K562 (cell line): ENCODE results near the gene PDE1C. TPM values are rescaled to one million over a fixed set of nuclear protein-coding genes. Genes with fewer than 3 reads are reported as not detected.

Source experiments
- ATAC-seq: fragments of 200-7000 bp; cut with Tn5 transposase; 3 replicates; pipeline ENCODE4 v1.9.1; 2020; ENCODE audit warnings: moderate library complexity
- BruUV-seq: library from RNA; stranded (reverse); fragments of 400-500 nt; replicated peaks from 2 replicates; lab custom pipeline; 2021; lab: Mats Ljungman, UMichigan
- CTCF ChIA-PET: fragments of 300-600 bp; formaldehyde crosslinking; extraction: SDS; loops from one replicate; lab custom pipeline; 2021; ENCODE audit warnings: low intra/inter-chr PET ratio; lab: Yijun Ruan, JAX
- POLR2A ChIA-PET: fragments of 300-600, 350-650 bp; sonication (Branson Sonifier 250); formaldehyde crosslinking; extraction: SDS; loops from one replicate; lab custom pipeline; 2021; ENCODE audit warnings: antibody characterized with exemption, inconsistent platforms; lab: Yijun Ruan, JAX
- DNase-seq, 4 experiments: peaks; one replicate each; pipeline versions ENCODE4 v3.0.0 to v3.0.0-alpha.2; 2011 to 2018; ENCODE audit warnings: low spot score in 3 of 4, mixed read lengths in 3 of 4; ENCODE audit errors: extremely low read depth in 1 of 4
- FAIRE-seq: peaks from 2 replicates; lab custom pipeline; 2011; peaks lifted over from hg19 to GRCh38; lab: Jason Lieb, UNC
- H2AFZ ChIP-seq: 2 replicates; pipeline ENCODE4 v1.6.0; 2011; ENCODE audit warnings: low read depth, low read length, control low read depth, inconsistent platforms
- H3K27ac ChIP-seq: fragments of 200-600 bp; 3 replicates; pipeline ENCODE4 v1.8.0; 2011; ENCODE audit warnings: low read depth, mild to moderate bottlenecking, control low read depth, inconsistent platforms, low read length, moderate library complexity, mixed read lengths; ENCODE audit errors: extremely low read depth
- H3K27me3 ChIP-seq, 2 experiments: fragments of 300-600 bp in 1 of 2; 2 replicates in 1 of 2; 3 replicates in 1 of 2; pipeline versions ENCODE4 v1.6.0 to v1.8.0; 2011; ENCODE audit warnings: inconsistent platforms in 2 of 2, low read length in 2 of 2, mild to moderate bottlenecking in 1 of 2, mixed read lengths in 1 of 2, moderate library complexity in 1 of 2; ENCODE audit not compliant: control insufficient read depth in 2 of 2, insufficient read depth in 2 of 2
- H3K36me3 ChIP-seq: fragments of 300-600 bp; 3 replicates; pipeline ENCODE4 v1.8.0; 2011; ENCODE audit warnings: mild to moderate bottlenecking, low read length, inconsistent platforms; ENCODE audit not compliant: control insufficient read depth, insufficient read depth
- H3K4me1 ChIP-seq, 2 experiments: fragments of 200-600 bp in 1 of 2; replicated peaks in 1 of 2; 2 replicates in 1 of 2; 3 replicates in 1 of 2; pipeline versions ENCODE4 v1.5.1 to v1.8.0; 2011; ENCODE audit warnings: inconsistent platforms in 2 of 2, low read length in 2 of 2, mild to moderate bottlenecking in 1 of 2, mixed read lengths in 1 of 2, moderate library complexity in 1 of 2; ENCODE audit not compliant: control insufficient read depth in 2 of 2, insufficient read depth in 2 of 2
- H3K4me2 ChIP-seq: 2 replicates; pipeline ENCODE4 v1.6.1; 2011; ENCODE audit warnings: low read length, control low read depth, inconsistent platforms, mixed read lengths; ENCODE audit not compliant: insufficient read depth
- H3K4me3 ChIP-seq: fragments of 200-600 bp; sonication (generic), shearing (Covaris generic); 2 replicates; pipeline ENCODE4 v1.5.1; 2016; ENCODE audit warnings: control low read depth, inconsistent platforms
- H3K79me2 ChIP-seq: fragments of 200-600 bp; 3 replicates; pipeline ENCODE4 v1.8.0; 2011; ENCODE audit warnings: low read length, inconsistent platforms; ENCODE audit not compliant: control insufficient read depth, insufficient read depth
- H3K9ac ChIP-seq, 2 experiments: 2 replicates each; pipeline versions ENCODE4 v1.6.0 to v1.6.1; 2011; ENCODE audit warnings: low read depth in 2 of 2, low read length in 2 of 2, control low read depth in 1 of 2, inconsistent platforms in 1 of 2, mild to moderate bottlenecking in 1 of 2, mixed read lengths in 1 of 2; ENCODE audit not compliant: insufficient read depth in 1 of 2
- H3K9me1 ChIP-seq: one replicate; pipeline ENCODE4 v1.6.0; 2011; ENCODE audit warnings: inconsistent platforms, mild to moderate bottlenecking, low read length, moderate library complexity; ENCODE audit not compliant: control insufficient read depth, insufficient read depth
- H3K9me3 ChIP-seq: replicated peaks from 2 replicates; pipeline ENCODE4 v1.5.1; 2011; ENCODE audit warnings: low read depth, low read length, inconsistent platforms; ENCODE audit not compliant: control insufficient read depth, insufficient read depth
- H4K20me1 ChIP-seq: replicated peaks from 2 replicates; pipeline ENCODE4 v1.6.1; 2011; ENCODE audit warnings: low read length, inconsistent platforms, mixed read lengths; ENCODE audit not compliant: control insufficient read depth, insufficient read depth
- BRF2 ChIP-seq: IDR thresholded peaks from 3 replicates; pipeline ENCODE4 v1.6.1; 2011; ENCODE audit warnings: borderline replicate concordance, mild to moderate bottlenecking; ENCODE audit not compliant: insufficient read length, insufficient read depth
- CLOCK ChIP-seq: fragments of 250-450 bp; sonication (Bioruptor Pico); IDR thresholded peaks from 2 replicates; pipeline ENCODE4 v1.4.0; 2020; ENCODE audit warnings: mild to moderate bottlenecking, moderate library complexity, borderline replicate concordance
- CREB1 ChIP-seq, 2 experiments: sonication (generic) in 1 of 2; formaldehyde crosslinking in 1 of 2; IDR thresholded peaks; 2 replicates each; pipeline versions ENCODE4 v1.6.1 to v1.8.0; 2012 to 2022; ENCODE audit warnings: inconsistent platforms in 1 of 2, mild to moderate bottlenecking in 1 of 2, missing genetic modification reagents in 1 of 2, moderate library complexity in 1 of 2
- GMEB1 ChIP-seq: fragments of 250-450 bp; sonication (Bioruptor Pico); IDR thresholded peaks from 2 replicates; pipeline ENCODE4 v1.4.0; 2020; ENCODE audit warnings: mild to moderate bottlenecking
- KLF16 ChIP-seq: IDR thresholded peaks from 2 replicates; pipeline ENCODE4 v1.6.1; 2016; ENCODE audit warnings: antibody characterized with exemption
- MTA1 ChIP-seq: fragments of 450-650 bp; IDR thresholded peaks from 2 replicates; pipeline ENCODE4 v1.6.1; 2017; ENCODE audit warnings: borderline replicate concordance
- TCFL5 ChIP-seq: fragments of 250-450 bp; sonication (Bioruptor Pico); conservative IDR thresholded peaks from 2 replicates; pipeline ENCODE4 v1.6.1; 2021; ENCODE audit warnings: mild to moderate bottlenecking, moderate library complexity, matching md5 sums
- THRAP3 ChIP-seq: fragments of 450-650 bp; IDR thresholded peaks from 2 replicates; pipeline ENCODE4 v1.6.1; 2016; ENCODE audit warnings: mild to moderate bottlenecking, inconsistent platforms, borderline replicate concordance
- TSHZ1 ChIP-seq: fragments of 250-450 bp; sonication (Bioruptor Pico); IDR thresholded peaks from 2 replicates; pipeline ENCODE4 v1.4.0; 2020; ENCODE audit warnings: mild to moderate bottlenecking, moderate library complexity
- ZNF75A ChIP-seq: fragments of 450-650 bp; formaldehyde crosslinking; IDR thresholded peaks from 2 replicates; pipeline ENCODE4 v1.4.0; 2020; ENCODE audit warnings: mild to moderate bottlenecking
- ZZZ3 ChIP-seq: fragments of 450-650 bp; IDR thresholded peaks from 2 replicates; pipeline ENCODE4 v1.6.1; 2016; ENCODE audit warnings: antibody characterized with exemption, mild to moderate bottlenecking, moderate library complexity
- WGBS: fragments of 100-300 bp; shearing (Covaris generic); methylation state at CpG from one replicate; pipeline ENCODE4 v1.1.6; 2016; ENCODE audit warnings: low coverage, mixed read lengths; ENCODE audit not compliant: insufficient coverage; ENCODE audit errors: missing lambda C conversion rate; 5-methylcytosine and 5-hydroxymethylcytosine counted together
- in situ Hi-C: fragments of 300-500 bp; cut with MboI; formaldehyde crosslinking; loops from 4 replicates; pipeline ENCODE4 v1.15.0; 2018; ENCODE audit warnings: inconsistent platforms, mixed read lengths
- intact Hi-C: fragments of 100-400 bp; cut with micrococcal nuclease; formaldehyde crosslinking; loops from 2 replicates; pipeline ENCODE4 v1.14.2; 2022
- polyA plus RNA-seq, 8 experiments: library from polyadenylated mRNA; depleted of rRNA in 4 of 8; stranded (reverse) in 5 of 8; unstranded in 3 of 8; fragments of >200 nt; fragmentation: Nextera tagmentation in 2 of 8; fragmentation: Illumina TruSeq in 1 of 8; extraction: Ambion mirVana in 2 of 8; extraction: Trizol in 1 of 8; gene quantifications; 2 replicates each; pipeline versions ENCODE4 v1.2.1 to v1.2.3, GENCODE V29; 2011 to 2014; ENCODE audit warnings: inconsistent platforms in 1 of 8, missing spikeins in 1 of 8
- total RNA-seq, 7 experiments: library from RNA; depleted of rRNA in 6 of 7; stranded (reverse); fragments of >200 nt in 6 of 7; fragmentation: Illumina TruSeq in 2 of 7; extraction: Trizol in 2 of 7; gene quantifications; 2 replicates each; pipeline versions ENCODE4 v1.2.1 to v1.2.3, GENCODE V29; 2011 to 2021; ENCODE audit warnings: low replicate concordance in 1 of 7

The PDE1C gene
- total and polyA plus RNA-seq, 9 of the 15 experiments (the other 6 are each of a cell fraction or from before 2014, with no cell fraction given), result under 0.01 to 0.01 TPM; not detected in 7

GRCh38 chr7:32115831-32116230 lies 45.6 kb upstream of the PDE1C start:
- WGBS, result 0% methylated on average over 1 of the region's 1 CpG
- FAIRE-seq (no peak), ATAC-seq (no peak), DNase-seq (no peak)
- no peak overlapping the region for H2AFZ ChIP-seq
- H3K4me3 ChIP-seq, result no peak overlapping the region
- no peaks in the 10 kb centered on the region for H3K4me1 ChIP-seq
- no peak overlapping the region for H3K4me2 ChIP-seq
- intact Hi-C loops, result no loop called here
- no peaks in the 10 kb centered on the region for H3K27me3 ChIP-seq
- in situ Hi-C loops, result no loop called here
- no peaks in the 10 kb centered on the region for H3K36me3 ChIP-seq
- ChIA-PET CTCF (no interaction called here), POLR2A (interaction anchor here (0.6 kb wide), 1 partner anchor 371 kb away, joined by 4 read pairs; no protein-coding TSS in a partner anchor)
- no peaks in the 10 kb centered on the region for H3K9me3 ChIP-seq
- no TSS peak for BruUV-seq
- H3K9ac ChIP-seq, result no peak overlapping the region
- no peak overlapping the region for H3K27ac ChIP-seq
- no peaks in the 10 kb centered on the region for H3K79me2 ChIP-seq
- H3K9me1 ChIP-seq, result no peaks in the 10 kb centered on the region
- TF ChIP-seq ZNF75A (no peak), KLF16 (no peak), GMEB1 (CRISPR knock-in tag) (no peak), CREB1 (IDR thresholded peaks at IDR 0.05) (no peak), CREB1 (CRISPR knock-in tag; IDR thresholded peaks at IDR 0.05) (no peak), CLOCK (CRISPR knock-in tag) (no peak), MTA1 (no peak), TCFL5 (CRISPR knock-in tag) (no peak), THRAP3 (no peak), ZZZ3 (no peak), TSHZ1 (CRISPR knock-in tag) (no peak), BRF2 (no peak)
- H4K20me1 ChIP-seq, result no peaks in the 10 kb centered on the region
